Neural progenitor cell (in vitro differentiated cells): ENCODE results near the gene ATP2A3. TPM values are rescaled to one million over a fixed set of nuclear protein-coding genes. Genes with fewer than 3 reads are reported as not detected.

ENCODE experiments used
- DNase-seq: peaks from one replicate; pipeline ENCODE4 v3.0.0-alpha.2; 2016; ENCODE audit warnings: low spot score
- H2AFZ ChIP-seq: fragments of 200-600 bp; sonication (generic); replicated peaks from 2 replicates; pipeline ENCODE4 v1.6.1; 2016; ENCODE audit warnings: antibody characterized with exemption
- H3F3A ChIP-seq: fragments of 200-600 bp; sonication (generic); 2 replicates; pipeline ENCODE4 v1.6.1; 2016; ENCODE audit warnings: antibody characterized with exemption, low read depth
- H3K27ac ChIP-seq: fragments of 200-600 bp; sonication (generic); 2 replicates; pipeline ENCODE4 v1.5.1; 2016; ENCODE audit warnings: mild to moderate bottlenecking
- H3K27me3 ChIP-seq: fragments of 200-600 bp; sonication (generic); 2 replicates; pipeline ENCODE4 v1.6.1; 2016; ENCODE audit warnings: mild to moderate bottlenecking, moderate library complexity
- H3K36me3 ChIP-seq: fragments of 200-600 bp; sonication (generic); 2 replicates; pipeline ENCODE4 v1.5.1; 2016
- H3K4me1 ChIP-seq: fragments of 200-600 bp; sonication (generic); 2 replicates; pipeline ENCODE4 v1.6.1; 2016; ENCODE audit warnings: mixed run types
- H3K4me2 ChIP-seq: fragments of 200-600 bp; sonication (generic); 2 replicates; pipeline ENCODE4 v1.6.1; 2016
- H3K4me3 ChIP-seq: fragments of 200-600 bp; sonication (generic); 2 replicates; pipeline ENCODE4 v1.5.1; 2016
- H3K79me2 ChIP-seq: fragments of 200-600 bp; sonication (generic); 2 replicates; pipeline ENCODE4 v1.6.1; 2016; ENCODE audit warnings: low read depth
- H3K9ac ChIP-seq: fragments of 200-600 bp; sonication (generic); 2 replicates; pipeline ENCODE4 v1.6.1; 2016
- H3K9me3 ChIP-seq: fragments of 200-600 bp; sonication (generic); 2 replicates; pipeline ENCODE4 v1.5.1; 2016; ENCODE audit warnings: low read depth
- H4K20me1 ChIP-seq: fragments of 200-600 bp; sonication (generic); 2 replicates; pipeline ENCODE4 v1.6.1; 2016; ENCODE audit warnings: low read depth
- H3K27ac Mint-ChIP-seq: 3 replicates; pipeline ENCODE4 v1.8.0; 2021; ENCODE audit warnings: mixed read lengths
- H3K27me3 Mint-ChIP-seq: 2 replicates; pipeline ENCODE4 v1.8.0; 2022; ENCODE audit warnings: low read depth, mild to moderate bottlenecking, inconsistent platforms, moderate library complexity, mixed read lengths; ENCODE audit not compliant: insufficient read depth
- H3K36me3 Mint-ChIP-seq: 3 replicates; pipeline ENCODE4 v1.8.0; 2021; ENCODE audit warnings: mixed read lengths
- H3K4me1 Mint-ChIP-seq: 3 replicates; pipeline ENCODE4 v1.8.0; 2021; ENCODE audit warnings: mixed read lengths
- H3K4me3 Mint-ChIP-seq: 3 replicates; pipeline ENCODE4 v1.8.0; 2021; ENCODE audit warnings: mild to moderate bottlenecking, moderate library complexity, mixed read lengths
- H3K9me3 Mint-ChIP-seq: 3 replicates; pipeline ENCODE4 v1.8.0; 2020; ENCODE audit warnings: mixed read lengths
- CTCF ChIP-seq: fragments of 200-600 bp; sonication (generic); IDR thresholded peaks from 2 replicates; pipeline ENCODE4 v1.5.1; 2017; ENCODE audit warnings: antibody characterized with exemption, mild to moderate bottlenecking
- EZH2 ChIP-seq: fragments of 200-600 bp; sonication (generic); IDR thresholded peaks from 2 replicates; pipeline ENCODE4 v1.6.1; 2017; ENCODE audit warnings: antibody characterized with exemption, mild to moderate bottlenecking, moderate library complexity
- EZH2phosphoT487 ChIP-seq: fragments of 200-600 bp; sonication (generic); IDR thresholded peaks from 2 replicates; pipeline ENCODE4 v1.6.1; 2017; ENCODE audit warnings: antibody characterized with exemption
- total RNA-seq: library from RNA; depleted of rRNA; stranded (reverse); fragments of >200 nt; gene quantifications from 2 replicates; pipeline ENCODE4 v1.2.3, GENCODE V29; 2015; ENCODE audit warnings: low replicate concordance

The ATP2A3 gene
- total RNA-seq, 1 donor from 2014 or later: 0.65 TPM

GRCh38 chr17:3962217-3962964 is 1.8 kb downstream of the ATP2A3 start:
- Histone ChIP-seq H3F3A (peaks cover 22% of the 10 kb centered on the region), H3K9ac (no peak overlapping the region), H3K27ac (no peak overlapping the region), H3K9me3 (no peaks in the 10 kb centered on the region), H4K20me1 (no peaks in the 10 kb centered on the region), H3K4me1 (peaks cover 4% of the 10 kb centered on the region), H3K4me3 (no peak overlapping the region), H3K4me2 (no peak overlapping the region), H3K79me2 (no peaks in the 10 kb centered on the region), H2AFZ (no peak overlapping the region), H3K27me3 (peaks cover 61% of the 10 kb centered on the region), H3K36me3 (no peaks in the 10 kb centered on the region)
- H3K27ac Mint-ChIP-seq: no peak overlapping the region
- peaks cover 55% of the 10 kb centered on the region for H3K27me3 Mint-ChIP-seq
- H3K9me3 Mint-ChIP-seq: no peaks in the 10 kb centered on the region
- H3K4me1 Mint-ChIP-seq: peaks cover 18% of the 10 kb centered on the region
- no peak for DNase-seq
- H3K4me3 Mint-ChIP-seq: no peak overlapping the region
- no peaks in the 10 kb centered on the region for H3K36me3 Mint-ChIP-seq
- TF ChIP-seq CTCF (no peak), EZH2phosphoT487 (no peak), EZH2 (no peak)

DNA sequence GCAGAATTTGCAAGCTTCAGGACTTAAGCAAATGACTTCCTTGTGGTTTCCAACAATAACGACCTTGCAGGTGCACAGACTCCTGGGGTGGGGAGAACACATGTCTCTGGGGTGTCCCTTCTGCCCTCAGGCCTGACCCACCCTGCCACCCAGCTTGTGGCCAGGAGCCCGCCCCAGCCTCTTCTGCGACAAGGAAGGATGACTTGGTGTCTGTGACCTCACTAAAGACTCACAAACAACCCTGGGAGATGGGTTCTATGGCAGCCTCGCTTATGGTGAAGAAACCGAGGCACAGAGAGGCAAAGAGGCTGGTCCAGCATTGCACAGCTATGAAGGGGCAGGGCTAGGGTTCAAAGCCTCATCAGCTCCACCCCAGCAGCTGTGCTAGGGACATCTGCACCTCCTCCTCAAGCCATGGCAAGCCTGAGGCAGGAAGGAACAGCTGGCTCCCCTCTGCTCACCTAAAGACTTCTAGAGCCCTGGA is 2.6 kb downstream of the ATP2A3 start:
- Histone ChIP-seq H3K36me3 (no peaks in the 10 kb centered on the region), H3K9ac (no peak overlapping the region), H3K4me2 (no peak overlapping the region), H3K4me3 (no peak overlapping the region), H2AFZ (no peak overlapping the region), H3K27ac (no peak overlapping the region), H4K20me1 (no peaks in the 10 kb centered on the region), H3F3A (peaks cover 22% of the 10 kb centered on the region), H3K4me1 (peaks cover 6% of the 10 kb centered on the region), H3K9me3 (no peaks in the 10 kb centered on the region), H3K79me2 (no peaks in the 10 kb centered on the region), H3K27me3 (peaks cover 61% of the 10 kb centered on the region)
- Mint-ChIP-seq H3K27me3 (peaks cover 61% of the 10 kb centered on the region), H3K36me3 (no peaks in the 10 kb centered on the region), H3K4me1 (peaks cover 26% of the 10 kb centered on the region), H3K4me3 (no peak overlapping the region), H3K27ac (no peak overlapping the region), H3K9me3 (no peaks in the 10 kb centered on the region)
- no peak for DNase-seq
- TF ChIP-seq EZH2phosphoT487 (no peak), CTCF (no peak), EZH2 (no peak)

DNA sequence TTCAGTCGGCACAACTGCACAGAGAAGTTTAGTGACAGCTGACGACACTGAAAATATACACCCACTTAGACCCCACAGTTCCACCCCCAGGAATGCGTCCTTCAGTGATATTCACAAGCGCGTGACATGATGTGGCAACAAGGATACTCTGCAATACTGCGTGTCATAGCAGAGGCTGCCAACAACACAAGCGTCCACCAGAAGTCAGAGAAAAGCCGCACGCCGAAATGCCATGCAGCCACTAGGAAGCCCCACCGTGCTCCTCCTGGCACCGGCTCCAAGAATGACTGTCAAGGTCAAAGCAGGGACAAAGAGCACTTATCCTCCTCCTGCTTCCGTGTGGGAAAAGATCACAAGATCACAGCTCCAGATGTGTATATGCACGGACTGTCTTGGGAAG is 3.5 kb downstream of the ATP2A3 start:
- Histone ChIP-seq H3K9ac (no peak overlapping the region), H3F3A (peaks cover 22% of the 10 kb centered on the region), H2AFZ (no peak overlapping the region), H3K9me3 (no peaks in the 10 kb centered on the region), H3K36me3 (no peaks in the 10 kb centered on the region), H4K20me1 (no peaks in the 10 kb centered on the region), H3K4me1 (peaks cover 7% of the 10 kb centered on the region), H3K27ac (no peak overlapping the region), H3K27me3 (peaks cover 58% of the 10 kb centered on the region), H3K4me3 (no peak overlapping the region), H3K79me2 (no peaks in the 10 kb centered on the region), H3K4me2 (no peak overlapping the region)
- Mint-ChIP-seq H3K9me3 (no peaks in the 10 kb centered on the region), H3K27ac (no peak overlapping the region), H3K4me1 (peaks cover 34% of the 10 kb centered on the region), H3K36me3 (no peaks in the 10 kb centered on the region), H3K4me3 (no peak overlapping the region), H3K27me3 (peaks cover 57% of the 10 kb centered on the region)
- no peak for DNase-seq
- TF ChIP-seq EZH2 (no peak), CTCF (no peak), EZH2phosphoT487 (no peak)
